Left ventricle myocardium inferior (tissue), 1 donor: ENCODE data around the gene ZNF474. TPM values are rescaled to one million over a fixed set of nuclear protein-coding genes. Genes with fewer than 3 reads are reported as not detected.

ENCODE experiments used
- DNase-seq: peaks from one replicate; pipeline ENCODE4 v3.0.0-alpha.2; 2020
- H3K27ac ChIP-seq: fragments of 200-600 bp; replicated peaks from 2 replicates; pipeline ENCODE4 v1.8.0; 2021
- H3K27me3 ChIP-seq: fragments of 200-600 bp; 2 replicates; pipeline ENCODE4 v1.8.0; 2021; ENCODE audit warnings: low read depth
- H3K36me3 ChIP-seq: fragments of 200-600 bp; 2 replicates; pipeline ENCODE4 v1.8.0; 2021
- H3K4me1 ChIP-seq: fragments of 200-600 bp; 2 replicates; pipeline ENCODE4 v1.8.0; 2021
- H3K4me3 ChIP-seq: fragments of 200-600 bp; 2 replicates; pipeline ENCODE4 v1.8.0; 2021; ENCODE audit warnings: mild to moderate bottlenecking, moderate library complexity
- H3K9me3 ChIP-seq: fragments of 200-600 bp; replicated peaks from 2 replicates; pipeline ENCODE4 v1.8.0; 2021
- intact Hi-C: fragments of 100-400 bp; cut with micrococcal nuclease; formaldehyde crosslinking; loops from one replicate; pipeline ENCODE4 v1.11.0; 2022
- total RNA-seq: library from RNA; stranded (reverse); fragmentation: NEBNext Ultra II Directional; extraction: Animal tissue kit (Norgen Biotek cat#: 25700); gene quantifications from one replicate; pipeline ENCODE4 v1.2.1, GENCODE V29; 2021
- TF ChIP-seq, protein P1 (sequence below): fragments of 200-600 bp; IDR thresholded peaks from 2 replicates; pipeline ENCODE4 v1.8.0; 2021; ENCODE audit warnings: antibody characterized with exemption, mild to moderate bottlenecking, borderline replicate concordance
- donor health status: DM: no; HTN: yes; CAD: no; lungs with severe emphysema.

Gene ZNF474
- total RNA-seq, 1 donor from 2014 or later, result not detected

DNA sequence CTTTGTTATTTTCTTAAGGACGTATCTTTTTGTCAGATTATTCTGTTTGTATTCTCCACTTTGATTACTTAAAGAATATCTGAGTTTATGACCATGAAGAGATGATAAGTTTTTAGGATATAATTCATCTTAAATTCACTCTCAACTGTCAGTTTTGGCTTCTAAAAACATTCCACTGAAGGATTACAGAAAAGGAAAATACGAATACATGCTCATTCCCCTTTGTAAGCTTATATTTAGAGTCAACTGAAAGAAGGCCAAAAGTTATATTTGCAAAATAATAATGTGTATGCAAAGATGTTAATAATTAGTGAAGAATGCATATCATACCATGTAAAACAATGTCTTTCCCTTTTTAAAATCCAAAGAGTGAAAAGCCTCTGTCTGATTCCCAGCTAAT is 52.5 kb downstream of the ZNF474 start:
- Histone ChIP-seq H3K4me3 (no peak overlapping the region), H3K9me3 (no peaks in the 10 kb centered on the region), H3K27me3 (no peaks in the 10 kb centered on the region), H3K4me1 (peaks cover 37% of the 10 kb centered on the region), H3K27ac (peak overlapping the region; percentile 83), H3K36me3 (no peaks in the 10 kb centered on the region)
- DNase-seq, result no peak
- intact Hi-C loops, result no loop called here
- TF ChIP-seq, protein P1, sequence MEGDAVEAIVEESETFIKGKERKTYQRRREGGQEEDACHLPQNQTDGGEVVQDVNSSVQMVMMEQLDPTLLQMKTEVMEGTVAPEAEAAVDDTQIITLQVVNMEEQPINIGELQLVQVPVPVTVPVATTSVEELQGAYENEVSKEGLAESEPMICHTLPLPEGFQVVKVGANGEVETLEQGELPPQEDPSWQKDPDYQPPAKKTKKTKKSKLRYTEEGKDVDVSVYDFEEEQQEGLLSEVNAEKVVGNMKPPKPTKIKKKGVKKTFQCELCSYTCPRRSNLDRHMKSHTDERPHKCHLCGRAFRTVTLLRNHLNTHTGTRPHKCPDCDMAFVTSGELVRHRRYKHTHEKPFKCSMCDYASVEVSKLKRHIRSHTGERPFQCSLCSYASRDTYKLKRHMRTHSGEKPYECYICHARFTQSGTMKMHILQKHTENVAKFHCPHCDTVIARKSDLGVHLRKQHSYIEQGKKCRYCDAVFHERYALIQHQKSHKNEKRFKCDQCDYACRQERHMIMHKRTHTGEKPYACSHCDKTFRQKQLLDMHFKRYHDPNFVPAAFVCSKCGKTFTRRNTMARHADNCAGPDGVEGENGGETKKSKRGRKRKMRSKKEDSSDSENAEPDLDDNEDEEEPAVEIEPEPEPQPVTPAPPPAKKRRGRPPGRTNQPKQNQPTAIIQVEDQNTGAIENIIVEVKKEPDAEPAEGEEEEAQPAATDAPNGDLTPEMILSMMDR, result no peak

DNA sequence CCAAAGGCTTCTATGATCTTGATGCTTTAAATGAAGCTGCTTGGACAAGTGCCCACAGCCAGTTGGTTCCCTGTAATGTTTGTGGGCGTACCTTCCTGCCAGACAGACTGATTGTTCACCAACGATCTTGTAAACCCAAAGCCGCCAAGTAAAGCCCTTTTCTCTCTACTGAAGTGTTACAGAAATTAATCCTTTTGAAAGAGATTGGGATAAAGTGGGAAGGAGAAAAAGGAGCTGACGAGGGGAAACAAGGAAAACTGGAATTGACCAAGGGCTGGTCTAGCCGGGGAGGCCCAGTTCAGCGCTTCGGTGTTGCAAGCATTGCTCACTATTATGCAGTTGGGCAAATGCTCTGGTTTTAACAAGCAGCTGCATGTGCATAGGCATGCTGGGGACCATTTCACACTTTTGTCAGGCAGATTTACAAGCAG is 53.2 kb downstream of the ZNF474 start:
- Histone ChIP-seq H3K27me3 (peaks cover 4% of the 10 kb centered on the region), H3K4me3 (no peak overlapping the region), H3K4me1 (peaks cover 44% of the 10 kb centered on the region), H3K27ac (peak overlapping the region; percentile 83), H3K36me3 (no peaks in the 10 kb centered on the region), H3K9me3 (no peaks in the 10 kb centered on the region)
- intact Hi-C loops, result no loop called here
- peak; percentile 41 for DNase-seq
- TF ChIP-seq, protein P1, result no peak

- peaks cover 51% of the 10 kb centered on the region for H3K4me1 ChIP-seq
- no peaks in the 10 kb centered on the region for H3K9me3 ChIP-seq
- TF ChIP-seq, protein P1, result no peak
- peak; percentile 75 for DNase-seq
- H3K27ac ChIP-seq, result peak overlapping the region; percentile 83
- no peak overlapping the region for H3K4me3 ChIP-seq
- no peaks in the 10 kb centered on the region for H3K36me3 ChIP-seq
- peaks cover 4% of the 10 kb centered on the region for H3K27me3 ChIP-seq
- intact Hi-C loops, result no loop called here
These were observed 53.9 kb downstream of the ZNF474 start for GRCh38 chr5:122183098-122183787.

- H3K4me1 ChIP-seq, result peaks cover 57% of the 10 kb centered on the region
- no peak overlapping the region for H3K4me3 ChIP-seq
- intact Hi-C loops, result no loop called here
- DNase-seq, result no peak
- peak overlapping the region; percentile 83 for H3K27ac ChIP-seq
- no peaks in the 10 kb centered on the region for H3K36me3 ChIP-seq
- H3K9me3 ChIP-seq, result no peaks in the 10 kb centered on the region
- H3K27me3 ChIP-seq, result peaks cover 4% of the 10 kb centered on the region
- TF ChIP-seq, protein P1, result no peak
These were observed 54.4 kb downstream of the ZNF474 start for GRCh38 chr5:122183788-122184170.

GRCh38 chr5:122184676-122185255 is 55.4 kb downstream of the ZNF474 start:
- Histone ChIP-seq H3K36me3 (no peaks in the 10 kb centered on the region), H3K4me1 (peaks cover 57% of the 10 kb centered on the region), H3K27me3 (peaks cover 4% of the 10 kb centered on the region), H3K9me3 (no peaks in the 10 kb centered on the region), H3K27ac (peak overlapping the region; percentile 83), H3K4me3 (no peak overlapping the region)
- TF ChIP-seq, protein P1, result no peak
- DNase-seq, result no peak
- intact Hi-C loops, result no loop called here
